WTC11 (cell line): ENCODE measurements around the gene FGF1. TPM values are rescaled to one million over a fixed set of nuclear protein-coding genes. Genes with fewer than 3 reads are reported as not detected.

ENCODE experiments used
- ATAC-seq: fragments of 200-7000 bp; cut with Tn5 transposase; 2 replicates; pipeline ENCODE4 v1.10.0; 2021; ENCODE audit warnings: mild to moderate bottlenecking, moderate library complexity
- CTCF ChIA-PET: fragments of 300-600 bp; sonication (Branson Sonifier 250); formaldehyde crosslinking; loops from one replicate; lab custom pipeline; 2021; ENCODE audit warnings: antibody characterized with exemption; lab: Charles Lee
- POLR2A ChIA-PET: fragments of 350-600 bp; sonication (Branson Sonifier 250); formaldehyde crosslinking; loops from one replicate; lab custom pipeline; 2021; ENCODE audit warnings: antibody characterized with exemption; lab: Charles Lee
- DNase-seq: peaks from one replicate; pipeline ENCODE4 v3.0.0; 2021; ENCODE audit warnings: low spot score
- H3K27ac Mint-ChIP-seq: 2 replicates; pipeline ENCODE4 v1.8.0; 2021; ENCODE audit warnings: mixed read lengths
- H3K27me3 Mint-ChIP-seq: 2 replicates; pipeline ENCODE4 v1.8.0; 2021; ENCODE audit warnings: low read depth, mild to moderate bottlenecking, moderate library complexity, mixed read lengths
- H3K36me3 Mint-ChIP-seq: 2 replicates; pipeline ENCODE4 v1.8.0; 2021; ENCODE audit warnings: mixed read lengths
- H3K4me1 Mint-ChIP-seq: 2 replicates; pipeline ENCODE4 v1.8.0; 2022; ENCODE audit warnings: mixed read lengths
- H3K4me3 Mint-ChIP-seq: 2 replicates; pipeline ENCODE4 v1.8.0; 2021; ENCODE audit warnings: mild to moderate bottlenecking, moderate library complexity, mixed read lengths
- H3K9me3 Mint-ChIP-seq: 2 replicates; pipeline ENCODE4 v1.8.0; 2021; ENCODE audit warnings: mixed read lengths
- ERG ChIP-seq: fragments of 250-450 bp; sonication (Bioruptor Pico); IDR thresholded peaks from 2 replicates; pipeline ENCODE4 v1.8.0; 2021; ENCODE audit warnings: mild to moderate bottlenecking
- ESRRA ChIP-seq: sonication (generic); formaldehyde crosslinking; IDR thresholded peaks from 2 replicates; pipeline ENCODE4 v1.8.1; 2022; ENCODE audit warnings: mild to moderate bottlenecking, missing genetic modification reagents, borderline replicate concordance
- FOXK1 ChIP-seq: sonication (generic); formaldehyde crosslinking; IDR thresholded peaks from 2 replicates; pipeline ENCODE4 v1.8.0; 2022; ENCODE audit warnings: mild to moderate bottlenecking, moderate library complexity, missing genetic modification reagents
- FOXP4 ChIP-seq: sonication (generic); formaldehyde crosslinking; IDR thresholded peaks from 2 replicates; pipeline ENCODE4 v1.8.0; 2022; ENCODE audit warnings: mild to moderate bottlenecking, missing genetic modification reagents
- GABPB1 ChIP-seq: sonication (generic); formaldehyde crosslinking; IDR thresholded peaks from 2 replicates; pipeline ENCODE4 v1.8.1; 2023; ENCODE audit warnings: mild to moderate bottlenecking, missing genetic modification reagents
- HMGXB4 ChIP-seq: sonication (generic); formaldehyde crosslinking; IDR thresholded peaks from 2 replicates; pipeline ENCODE4 v1.8.1; 2023; ENCODE audit warnings: mild to moderate bottlenecking, moderate library complexity, missing genetic modification reagents
- IRF2 ChIP-seq: sonication (generic); formaldehyde crosslinking; IDR thresholded peaks from 2 replicates; pipeline ENCODE4 v1.8.0; 2022; ENCODE audit warnings: low read depth, missing genetic modification reagents, borderline replicate concordance
- JAZF1 ChIP-seq: fragments of 250-450 bp; sonication (Bioruptor Pico); IDR thresholded peaks from 2 replicates; pipeline ENCODE4 v1.9.0; 2021; ENCODE audit warnings: moderate library complexity, mild to moderate bottlenecking, inconsistent platforms
- JUN ChIP-seq: sonication (generic); formaldehyde crosslinking; IDR thresholded peaks from 2 replicates; pipeline ENCODE4 v1.8.0; 2023; ENCODE audit warnings: mild to moderate bottlenecking, missing genetic modification reagents
- NFYB ChIP-seq: sonication (generic); formaldehyde crosslinking; conservative IDR thresholded peaks from 2 replicates; pipeline ENCODE4 v1.8.0; 2022; ENCODE audit warnings: low read depth, missing genetic modification reagents
- RELA ChIP-seq: sonication (generic); formaldehyde crosslinking; IDR thresholded peaks from 2 replicates; pipeline ENCODE4 v1.8.1; 2022; ENCODE audit warnings: missing genetic modification reagents, mild to moderate bottlenecking, borderline replicate concordance
- SOX15 ChIP-seq: fragments of 250-450 bp; sonication (Bioruptor Pico); IDR thresholded peaks from 2 replicates; pipeline ENCODE4 v1.9.0; 2021; ENCODE audit warnings: mild to moderate bottlenecking
- TCF7 ChIP-seq: sonication (generic); formaldehyde crosslinking; IDR thresholded peaks from 2 replicates; pipeline ENCODE4 v1.8.0; 2022; ENCODE audit warnings: mild to moderate bottlenecking, low read depth, missing genetic modification reagents, moderate library complexity
- ZNF121 ChIP-seq: sonication (generic); formaldehyde crosslinking; IDR thresholded peaks from 2 replicates; pipeline ENCODE4 v1.8.0; 2023; ENCODE audit warnings: missing genetic modification reagents
- ZNF423 ChIP-seq: fragments of 250-450 bp; sonication (Bioruptor Pico); IDR thresholded peaks from 2 replicates; pipeline ENCODE4 v2.1.2; 2022; ENCODE audit warnings: mild to moderate bottlenecking, moderate library complexity
- total RNA-seq: library from RNA; stranded (reverse); gene quantifications from 3 replicates; pipeline ENCODE4 v1.2.3, GENCODE V29; 2021
- TF ChIP-seq, protein P1 (sequence below): sonication (generic); formaldehyde crosslinking; IDR thresholded peaks from 2 replicates; pipeline ENCODE4 v1.8.1; 2022; ENCODE audit warnings: mild to moderate bottlenecking, moderate library complexity, missing genetic modification reagents
- TF ChIP-seq, protein P2 (sequence below): sonication (generic); formaldehyde crosslinking; conservative IDR thresholded peaks from 2 replicates; pipeline ENCODE4 v1.8.1; 2022; ENCODE audit warnings: mild to moderate bottlenecking, missing genetic modification reagents
- TF ChIP-seq, protein P3 (sequence below): sonication (generic); formaldehyde crosslinking; IDR thresholded peaks from 2 replicates; pipeline ENCODE4 v1.8.1; 2022; ENCODE audit warnings: low read depth, mild to moderate bottlenecking, moderate library complexity, missing genetic modification reagents, borderline replicate concordance
- TF ChIP-seq, protein P4 (sequence below): fragments of 250-450 bp; sonication (Bioruptor Pico); conservative IDR thresholded peaks from 2 replicates; pipeline ENCODE4 v1.9.0; 2021; ENCODE audit warnings: mild to moderate bottlenecking
- TF ChIP-seq, protein P5 (sequence below): sonication (generic); formaldehyde crosslinking; IDR thresholded peaks from 2 replicates; pipeline ENCODE4 v1.8.1; 2023; ENCODE audit warnings: mild to moderate bottlenecking, missing genetic modification reagents, moderate library complexity

The FGF1 gene
- total RNA-seq, 1 experiment from 2014 or later: 0.55 TPM

- TF ChIP-seq FOXP4: no peak
- TF ChIP-seq HMGXB4 (CRISPR knock-in tag): no peak
- TF ChIP-seq, protein P1, sequence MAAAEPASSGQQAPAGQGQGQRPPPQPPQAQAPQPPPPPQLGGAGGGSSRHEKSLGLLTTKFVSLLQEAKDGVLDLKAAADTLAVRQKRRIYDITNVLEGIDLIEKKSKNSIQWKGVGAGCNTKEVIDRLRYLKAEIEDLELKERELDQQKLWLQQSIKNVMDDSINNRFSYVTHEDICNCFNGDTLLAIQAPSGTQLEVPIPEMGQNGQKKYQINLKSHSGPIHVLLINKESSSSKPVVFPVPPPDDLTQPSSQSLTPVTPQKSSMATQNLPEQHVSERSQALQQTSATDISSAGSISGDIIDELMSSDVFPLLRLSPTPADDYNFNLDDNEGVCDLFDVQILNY: no peak
- TF ChIP-seq, protein P2, sequence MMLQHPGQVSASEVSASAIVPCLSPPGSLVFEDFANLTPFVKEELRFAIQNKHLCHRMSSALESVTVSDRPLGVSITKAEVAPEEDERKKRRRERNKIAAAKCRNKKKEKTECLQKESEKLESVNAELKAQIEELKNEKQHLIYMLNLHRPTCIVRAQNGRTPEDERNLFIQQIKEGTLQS (CRISPR knock-in tag): no peak
- no peak for TF ChIP-seq TCF7
- no peak for TF ChIP-seq RELA (CRISPR knock-in tag)
- no peak for TF ChIP-seq IRF2 (CRISPR knock-in tag)
- TF ChIP-seq FOXK1 (CRISPR knock-in tag): no peak
Observed at GRCh38 chr5:142634216-142635011, 51.5 kb downstream of the FGF1 start (continued).

- CTCF ChIA-PET: interaction anchor here (1.9 kb wide), 1 partner anchor 68 kb away, joined by 4 read pairs; no protein-coding TSS in a partner anchor
- Mint-ChIP-seq H3K27me3 (no peaks in the 10 kb centered on the region; the same call in 1 of the 2 replicates), H3K4me1 (peaks cover 12% of the 10 kb centered on the region; the same call in 1 of the 2 replicates), H3K36me3 (peaks cover 2% of the 10 kb centered on the region; the same call in 1 of the 2 replicates), H3K27ac (no peak overlapping the region), H3K9me3 (peaks cover 8% of the 10 kb centered on the region), H3K4me3 (no peak overlapping the region)
- DNase-seq (no peak), ATAC-seq (no peak)
- POLR2A ChIA-PET: no interaction called here
- TF ChIP-seq IRF2 (CRISPR knock-in tag): no peak
- no peak for TF ChIP-seq SOX15
- no peak for TF ChIP-seq ZNF423 (CRISPR knock-in tag)
- no peak for TF ChIP-seq ZNF121
- TF ChIP-seq, protein P3, sequence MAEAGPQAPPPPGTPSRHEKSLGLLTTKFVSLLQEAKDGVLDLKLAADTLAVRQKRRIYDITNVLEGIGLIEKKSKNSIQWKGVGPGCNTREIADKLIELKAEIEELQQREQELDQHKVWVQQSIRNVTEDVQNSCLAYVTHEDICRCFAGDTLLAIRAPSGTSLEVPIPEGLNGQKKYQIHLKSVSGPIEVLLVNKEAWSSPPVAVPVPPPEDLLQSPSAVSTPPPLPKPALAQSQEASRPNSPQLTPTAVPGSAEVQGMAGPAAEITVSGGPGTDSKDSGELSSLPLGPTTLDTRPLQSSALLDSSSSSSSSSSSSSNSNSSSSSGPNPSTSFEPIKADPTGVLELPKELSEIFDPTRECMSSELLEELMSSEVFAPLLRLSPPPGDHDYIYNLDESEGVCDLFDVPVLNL (CRISPR knock-in tag): no peak
- TF ChIP-seq JAZF1 (CRISPR knock-in tag): no peak
- TF ChIP-seq ESRRA (CRISPR knock-in tag): no peak
- TF ChIP-seq JUN: no peak
- TF ChIP-seq, protein P4, sequence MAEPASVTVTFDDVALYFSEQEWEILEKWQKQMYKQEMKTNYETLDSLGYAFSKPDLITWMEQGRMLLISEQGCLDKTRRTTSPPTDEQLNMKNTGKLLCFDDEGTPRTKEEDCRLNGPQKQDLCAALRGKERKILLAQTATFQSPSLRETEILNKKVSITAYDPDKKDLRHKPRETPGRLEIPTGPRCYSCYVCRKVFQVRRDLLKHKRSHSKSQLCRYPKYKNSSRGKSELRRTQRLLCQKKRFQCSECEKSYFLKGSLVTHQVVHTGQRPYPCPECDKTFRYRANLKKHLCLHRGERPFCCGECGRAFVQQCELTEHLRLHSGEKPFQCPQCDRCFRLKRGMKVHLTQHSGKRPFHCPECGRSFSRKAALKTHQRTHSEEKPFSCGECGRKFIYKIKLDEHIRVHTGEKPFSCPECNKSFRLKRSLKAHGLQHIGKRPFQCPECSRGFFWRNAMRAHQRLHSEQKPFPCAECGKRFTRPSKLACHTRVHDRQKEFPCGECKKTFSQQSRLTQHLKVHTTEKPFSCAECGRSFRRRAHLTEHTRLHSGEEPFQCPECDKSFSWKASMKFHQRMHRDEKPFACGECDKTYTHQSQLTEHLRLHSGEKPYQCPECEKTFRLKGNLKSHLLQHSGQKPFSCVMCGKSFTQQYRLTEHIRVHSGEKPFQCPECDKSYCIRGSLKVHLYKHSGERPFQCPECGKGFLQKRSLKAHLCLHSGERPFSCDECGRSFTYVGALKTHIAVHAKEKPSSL (CRISPR knock-in tag): no peak
- TF ChIP-seq ERG (CRISPR knock-in tag): no peak
- no peak for TF ChIP-seq GABPB1
- TF ChIP-seq, protein P2 (CRISPR knock-in tag): no peak
- TF ChIP-seq, protein P5, sequence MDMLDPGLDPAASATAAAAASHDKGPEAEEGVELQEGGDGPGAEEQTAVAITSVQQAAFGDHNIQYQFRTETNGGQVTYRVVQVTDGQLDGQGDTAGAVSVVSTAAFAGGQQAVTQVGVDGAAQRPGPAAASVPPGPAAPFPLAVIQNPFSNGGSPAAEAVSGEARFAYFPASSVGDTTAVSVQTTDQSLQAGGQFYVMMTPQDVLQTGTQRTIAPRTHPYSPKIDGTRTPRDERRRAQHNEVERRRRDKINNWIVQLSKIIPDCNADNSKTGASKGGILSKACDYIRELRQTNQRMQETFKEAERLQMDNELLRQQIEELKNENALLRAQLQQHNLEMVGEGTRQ (CRISPR knock-in tag): no peak
- TF ChIP-seq NFYB (CRISPR knock-in tag): no peak
Observed at GRCh38 chr5:142630927-142631539, 54.9 kb downstream of the FGF1 start.
